Neuronal stem cell (in vitro differentiated cells): ENCODE data around the gene OGN.

Experiments used
- DNase-seq: peaks from one replicate; pipeline ENCODE4 v3.0.0-alpha.2; 2013; ENCODE audit warnings: low spot score
- H2AFZ ChIP-seq: one replicate; pipeline ENCODE4 v1.6.1; 2013; ENCODE audit warnings: mild to moderate bottlenecking, low read length, inconsistent platforms
- H2AK5ac ChIP-seq: 2 replicates; pipeline ENCODE4 v1.6.1; 2013; ENCODE audit warnings: low read depth, mild to moderate bottlenecking, inconsistent platforms, low read length, moderate library complexity, mixed read lengths
- H2BK120ac ChIP-seq: 2 replicates; pipeline ENCODE4 v1.6.1; 2013; ENCODE audit warnings: low read depth, mild to moderate bottlenecking, inconsistent platforms, low read length, moderate library complexity, mixed read lengths
- H2BK12ac ChIP-seq: one replicate; pipeline ENCODE4 v1.6.1; 2013; ENCODE audit warnings: low read length, inconsistent platforms
- H2BK15ac ChIP-seq: 2 replicates; pipeline ENCODE4 v1.6.1; 2013; ENCODE audit warnings: mild to moderate bottlenecking, low read length, inconsistent platforms, mixed read lengths
- H2BK5ac ChIP-seq: one replicate; pipeline ENCODE4 v1.6.1; 2013; ENCODE audit warnings: inconsistent platforms, mild to moderate bottlenecking, low read length, moderate library complexity
- H3K14ac ChIP-seq: one replicate; pipeline ENCODE4 v1.6.1; 2013; ENCODE audit warnings: low read length, inconsistent platforms
- H3K18ac ChIP-seq: 2 replicates; pipeline ENCODE4 v1.6.1; 2013; ENCODE audit warnings: low read length, inconsistent platforms
- H3K23ac ChIP-seq: 2 replicates; pipeline ENCODE4 v1.6.1; 2013; ENCODE audit warnings: low read depth, mild to moderate bottlenecking, mixed read lengths, low read length, inconsistent platforms; ENCODE audit not compliant: poor library complexity
- H3K27ac ChIP-seq: replicated peaks from 3 replicates; pipeline ENCODE4 v1.5.1; 2013; ENCODE audit warnings: low read length, inconsistent platforms
- H3K27me3 ChIP-seq, 3 experiments: 2 replicates each; pipeline ENCODE4 v1.6.1; 2013; ENCODE audit warnings: low read length in 3 of 3, mild to moderate bottlenecking in 2 of 3, inconsistent platforms in 1 of 3, low read depth in 1 of 3, mixed read lengths in 1 of 3, moderate library complexity in 1 of 3; ENCODE audit not compliant: control insufficient read depth in 3 of 3, insufficient read depth in 3 of 3
- H3K36me3 ChIP-seq, 2 donors: replicated peaks in 1 of 2; 2 replicates each; pipeline ENCODE4 v1.6.1; 2013; ENCODE audit warnings: low read length in 2 of 2; ENCODE audit not compliant: control insufficient read depth in 2 of 2, insufficient read depth in 2 of 2
- H3K4ac ChIP-seq: 2 replicates; pipeline ENCODE4 v1.6.1; 2013; ENCODE audit warnings: inconsistent platforms, mild to moderate bottlenecking, low read length, moderate library complexity
- H3K4me1 ChIP-seq, 2 donors: 1 replicate in 1 of 2; 2 replicates in 1 of 2; pipeline ENCODE4 v1.6.1; 2013; ENCODE audit warnings: low read length in 2 of 2, low read depth in 1 of 2; ENCODE audit not compliant: control insufficient read depth in 2 of 2, insufficient read depth in 1 of 2
- H3K4me2 ChIP-seq: one replicate; pipeline ENCODE4 v1.6.1; 2013; ENCODE audit warnings: mild to moderate bottlenecking, low read length, inconsistent platforms; ENCODE audit not compliant: insufficient read depth, poor library complexity, severe bottlenecking
- H3K4me3 ChIP-seq, 2 donors: 2 replicates each; pipeline ENCODE4 v1.5.1; 2013; ENCODE audit warnings: low read length in 2 of 2, mild to moderate bottlenecking in 2 of 2, inconsistent platforms in 1 of 2, moderate library complexity in 1 of 2
- H3K79me1 ChIP-seq: one replicate; pipeline ENCODE4 v1.6.1; 2013; ENCODE audit warnings: low read depth, mild to moderate bottlenecking, inconsistent platforms, low read length, moderate library complexity
- H3K9ac ChIP-seq: one replicate; pipeline ENCODE4 v1.6.1; 2013; ENCODE audit warnings: mild to moderate bottlenecking, low read depth, low read length, inconsistent platforms; ENCODE audit not compliant: poor library complexity
- H3K9me3 ChIP-seq, 2 donors: replicated peaks in 1 of 2; 2 replicates each; pipeline versions ENCODE3 to v1.6.1; 2013; ENCODE audit warnings: low read length in 2 of 2, mild to moderate bottlenecking in 2 of 2, inconsistent platforms in 1 of 2, low read depth in 1 of 2, mixed read lengths in 1 of 2, moderate library complexity in 1 of 2; ENCODE audit not compliant: control insufficient read depth in 2 of 2, insufficient read depth in 1 of 2
- H4K8ac ChIP-seq: one replicate; pipeline ENCODE4 v1.6.1; 2013; ENCODE audit warnings: low read depth, mild to moderate bottlenecking, inconsistent platforms, low read length, moderate library complexity
- H4K91ac ChIP-seq: one replicate; pipeline ENCODE4 v1.6.1; 2013; ENCODE audit warnings: low read length, low read depth, mild to moderate bottlenecking, inconsistent platforms; ENCODE audit not compliant: poor library complexity
- WGBS, 2 donors: extraction: QIAGEN DNeasy Blood & Tissue Kit; methylation state at CpG; one replicate each; pipeline ENCODE4 v1.1.7; 2013; ENCODE audit warnings: missing lambda C conversion rate in 2 of 2, mixed read lengths in 1 of 2; ENCODE audit not compliant: insufficient read length in 2 of 2, insufficient replicate concordance in 1 of 2; ENCODE audit errors: extremely low coverage in 2 of 2; 5-methylcytosine and 5-hydroxymethylcytosine counted together

OGN gene

DNA sequence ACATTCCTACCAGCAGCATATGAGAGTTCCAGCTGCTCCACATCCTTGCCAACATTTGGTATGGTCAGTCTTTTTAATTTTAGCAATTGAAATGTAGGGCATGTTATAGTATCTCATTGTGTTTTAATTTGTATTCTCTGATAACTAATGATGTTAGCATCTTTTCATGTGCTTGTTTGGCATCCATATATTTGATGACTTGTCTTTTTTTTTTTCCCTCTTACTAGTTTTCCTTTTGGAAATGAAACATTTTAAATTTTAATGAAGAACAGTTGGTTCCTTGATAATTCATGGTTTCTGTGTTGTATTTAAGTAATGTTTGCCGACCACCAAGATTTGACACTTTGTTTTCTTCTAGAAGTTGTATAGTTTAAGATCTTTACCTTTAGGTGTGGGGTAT is 8.8 kb downstream of the OGN start:
- no peak for DNase-seq
- Histone ChIP-seq H4K8ac (no peak overlapping the region), H3K79me1 (no peaks in the 10 kb centered on the region), H2AK5ac (no peak overlapping the region), H3K36me3 (no peaks in the 10 kb centered on the region), H2BK15ac (no peak overlapping the region), H3K4me1 (no peaks in the 10 kb centered on the region), H2BK12ac (no peak overlapping the region), H3K4ac (no peak overlapping the region), H3K14ac (no peak overlapping the region), H3K9ac (no peak overlapping the region), H3K27me3 (no peaks in the 10 kb centered on the region), H4K91ac (no peak overlapping the region), H3K4me3 (no peak overlapping the region), H2BK120ac (no peak overlapping the region), H3K27ac (no peak overlapping the region), H3K23ac (no peak overlapping the region), H3K4me2 (no peak overlapping the region), H3K18ac (no peak overlapping the region), H2AFZ (no peak overlapping the region), H3K9me3 (peaks cover 0 to 2% of the 10 kb centered on the region in 2 donors), H2BK5ac (no peak overlapping the region)
- WGBS, 2 donors: no CpG with 5 or more reads among the region's 1 CpG

DNA sequence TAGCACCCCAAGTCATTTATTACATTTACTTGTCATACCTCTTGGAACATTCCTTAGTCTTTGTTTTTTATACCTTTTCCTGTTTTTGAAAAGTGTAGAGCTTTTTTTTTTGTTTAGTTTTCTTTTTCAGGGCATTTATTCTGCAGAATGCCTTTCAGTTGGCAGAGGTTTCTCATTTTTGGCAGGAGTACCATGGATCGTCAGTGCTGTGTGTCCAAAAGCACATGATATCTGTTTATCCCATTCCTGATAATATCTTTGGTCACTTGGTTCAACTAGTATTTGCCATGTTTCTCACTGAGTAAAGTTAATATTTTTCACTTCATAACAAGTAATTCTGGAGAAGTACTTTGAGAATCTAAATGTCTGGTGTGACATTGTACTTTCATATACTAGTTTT is 10.7 kb downstream of the OGN start:
- Histone ChIP-seq H3K9ac (no peak overlapping the region), H3K18ac (no peak overlapping the region), H2BK5ac (no peak overlapping the region), H3K36me3 (no peaks in the 10 kb centered on the region), H2AFZ (no peak overlapping the region), H3K4ac (no peak overlapping the region), H2BK12ac (no peak overlapping the region), H3K14ac (no peak overlapping the region), H2AK5ac (no peak overlapping the region), H3K4me1 (no peaks in the 10 kb centered on the region), H3K4me2 (no peak overlapping the region), H3K4me3 (no peak overlapping the region), H4K91ac (no peak overlapping the region), H3K9me3 (peaks cover 0 to 2% of the 10 kb centered on the region in 2 donors), H3K23ac (no peak overlapping the region), H3K79me1 (no peaks in the 10 kb centered on the region), H2BK15ac (no peak overlapping the region), H2BK120ac (no peak overlapping the region), H3K27me3 (no peaks in the 10 kb centered on the region), H3K27ac (no peak overlapping the region), H4K8ac (no peak overlapping the region)
- no CpG with 5 or more reads among the region's 1 CpG for WGBS, 2 donors
- DNase-seq: no peak

DNA sequence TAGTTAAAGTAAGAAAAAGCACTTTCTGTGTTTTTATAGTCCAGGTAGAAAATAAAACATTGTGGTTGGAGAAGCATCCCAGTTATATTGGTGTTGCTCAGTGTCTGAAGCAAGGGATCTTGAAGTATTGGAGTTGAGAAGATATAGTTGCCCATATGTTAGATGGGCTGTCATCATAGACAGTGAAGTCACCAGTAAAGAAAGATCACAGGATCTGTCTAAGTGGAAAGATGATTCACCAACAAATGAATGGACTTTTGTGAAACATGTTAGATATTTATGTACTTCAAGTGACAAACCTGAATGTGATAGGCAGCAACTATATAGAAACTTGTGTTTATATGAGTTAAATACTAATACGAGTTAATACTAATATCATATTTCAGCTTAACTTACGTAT is 11.7 kb downstream of the OGN start:
- Histone ChIP-seq H3K4ac (no peak overlapping the region), H3K4me1 (no peaks in the 10 kb centered on the region), H3K9ac (no peak overlapping the region), H3K4me3 (no peak overlapping the region), H3K14ac (no peak overlapping the region), H2AFZ (no peak overlapping the region), H4K91ac (no peak overlapping the region), H3K79me1 (no peaks in the 10 kb centered on the region), H2BK15ac (no peak overlapping the region), H3K18ac (no peak overlapping the region), H3K23ac (no peak overlapping the region), H3K36me3 (no peaks in the 10 kb centered on the region), H3K4me2 (no peak overlapping the region), H3K27me3 (no peaks in the 10 kb centered on the region), H2AK5ac (no peak overlapping the region), H2BK120ac (no peak overlapping the region), H3K27ac (no peak overlapping the region), H2BK12ac (no peak overlapping the region), H4K8ac (no peak overlapping the region), H3K9me3 (no peaks in the 10 kb centered on the region), H2BK5ac (no peak overlapping the region)
- no CpG with 5 or more reads among the region's 2 CpGs for WGBS, 2 donors
- no peak for DNase-seq

DNA sequence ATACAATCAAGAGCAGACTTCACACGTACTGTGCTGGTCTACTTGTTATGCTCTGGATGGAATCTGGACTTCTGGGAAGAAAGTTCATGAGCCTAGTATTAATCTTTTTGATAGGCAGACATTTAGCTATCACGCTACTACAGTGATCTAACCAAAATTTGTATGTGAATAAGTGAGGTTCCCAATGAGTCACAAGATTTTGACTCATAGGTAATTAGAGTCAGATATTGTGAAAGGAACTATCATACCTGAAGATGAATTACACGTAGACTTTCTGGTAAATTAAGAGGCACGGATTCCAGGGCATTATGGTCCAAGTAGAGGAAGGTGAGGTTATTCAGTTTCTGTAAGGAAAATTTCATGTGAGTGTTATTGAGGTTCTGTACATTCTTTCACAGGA is 18.4 kb downstream of the OGN start:
- Histone ChIP-seq H2BK15ac (no peak overlapping the region), H3K18ac (no peak overlapping the region), H3K79me1 (no peaks in the 10 kb centered on the region), H4K91ac (no peak overlapping the region), H3K23ac (no peak overlapping the region), H3K4me2 (no peak overlapping the region), H3K4me3 (no peak overlapping the region), H3K27me3 (no peaks in the 10 kb centered on the region), H2BK5ac (no peak overlapping the region), H2AK5ac (no peak overlapping the region), H2BK120ac (no peak overlapping the region), H2AFZ (no peak overlapping the region), H3K27ac (no peak overlapping the region), H2BK12ac (no peak overlapping the region), H3K4ac (no peak overlapping the region), H3K4me1 (no peaks in the 10 kb centered on the region), H3K9ac (no peak overlapping the region), H3K14ac (no peak overlapping the region), H4K8ac (no peak overlapping the region), H3K9me3 (no peaks in the 10 kb centered on the region), H3K36me3 (no peaks in the 10 kb centered on the region)
- no peak for DNase-seq
- WGBS, 2 donors: no CpG with 5 or more reads among the region's 4 CpGs
